ENCODE data around the gene DGKB. TPM values are rescaled to one million over a fixed set of nuclear protein-coding genes. Genes with fewer than 3 reads are reported as not detected.
A peak's percentile ranks its signal among the peaks of the same experiment; 100 is the strongest.

Gene DGKB
- total RNA-seq, 6 experiments from 2014 or later, result 0.11 to 0.16 (median 0.13) TPM; not detected in 2

- no peaks in the 10 kb centered on the region for H3K36me3 ChIP-seq
- no peak overlapping the region for H3K4me3 ChIP-seq
- no peaks in the 10 kb centered on the region for H3K4me1 ChIP-seq
- DNase-seq (no peak), ATAC-seq (no peak)
- H3K9me3 ChIP-seq, result no peaks in the 10 kb centered on the region
- H3K27ac ChIP-seq, result no peak overlapping the region
- intact Hi-C loops (cut with DNase I), result no loop called here
- TF ChIP-seq CTCF (IDR thresholded peaks at IDR 0.05) (no peak), POLR2A (IDR thresholded peaks at IDR 0.05) (no peak)
- H3K27me3 ChIP-seq, result no peaks in the 10 kb centered on the region
- WGBS (ENCODE audit: insufficient coverage, low coverage, low lambda C conversion rate, missing lambda C conversion rate), result 72% methylated on average over 3 of the region's 3 CpGs
These were observed 32.3 kb upstream of the DGKB start for GRCh38 chr7:14934839-14935238.

- Histone ChIP-seq H3K4me3 (no peak overlapping the region), H3K36me3 (no peaks in the 10 kb centered on the region), H3K9me3 (no peaks in the 10 kb centered on the region), H3K27ac (no peak overlapping the region), H3K27me3 (no peaks in the 10 kb centered on the region), H3K4me1 (no peaks in the 10 kb centered on the region)
- ATAC-seq (no peak), DNase-seq (no peak)
- intact Hi-C loops (cut with DNase I), result no loop called here
- TF ChIP-seq CTCF (IDR thresholded peaks at IDR 0.05) (no peak), POLR2A (IDR thresholded peaks at IDR 0.05) (no peak)
- WGBS (ENCODE audit: insufficient coverage, low coverage, low lambda C conversion rate, missing lambda C conversion rate), result 82% methylated on average over 4 of the region's 4 CpGs
These were observed 29.1 kb upstream of the DGKB start for GRCh38 chr7:14931511-14932215.

- Histone ChIP-seq H3K9me3 (no peaks in the 10 kb centered on the region), H3K27ac (no peak overlapping the region), H3K4me3 (no peak overlapping the region), H3K27me3 (no peaks in the 10 kb centered on the region), H3K4me1 (no peaks in the 10 kb centered on the region), H3K36me3 (no peaks in the 10 kb centered on the region)
- TF ChIP-seq POLR2A (IDR thresholded peaks at IDR 0.05), result no peak
- TF ChIP-seq CTCF (IDR thresholded peaks at IDR 0.05), result peak in 1 of 4 donors; percentile 22
- no peak for DNase-seq
- WGBS (ENCODE audit: insufficient coverage, low coverage, low lambda C conversion rate, missing lambda C conversion rate), result 40% methylated on average over 1 of the region's 1 CpG
- ATAC-seq, result peak; percentile 39 to 65 (median 45)
- intact Hi-C loops (cut with DNase I), result no loop called here
These were observed 21.8 kb upstream of the DGKB start for GRCh38 chr7:14924398-14924797.

- no peak overlapping the region for H3K27ac ChIP-seq
- no peaks in the 10 kb centered on the region for H3K4me1 ChIP-seq
- ATAC-seq (no peak), DNase-seq (no peak)
- intact Hi-C loops (cut with DNase I), result no loop called here
- no peaks in the 10 kb centered on the region for H3K36me3 ChIP-seq
- no peak overlapping the region for H3K4me3 ChIP-seq
- H3K27me3 ChIP-seq, result no peaks in the 10 kb centered on the region
- TF ChIP-seq POLR2A (IDR thresholded peaks at IDR 0.05) (no peak), CTCF (IDR thresholded peaks at IDR 0.05) (no peak)
- H3K9me3 ChIP-seq, result no peaks in the 10 kb centered on the region
These were observed 8.5 kb upstream of the DGKB start for GRCh38 chr7:14911077-14911476.

GRCh38 chr7:14908697-14909096 is 6.1 kb upstream of the DGKB start:
- intact Hi-C loops (cut with DNase I), result no loop called here
- ATAC-seq, result no peak
- no peak for DNase-seq
- TF ChIP-seq POLR2A (IDR thresholded peaks at IDR 0.05) (no peak), CTCF (IDR thresholded peaks at IDR 0.05) (no peak)
- H3K4me3 ChIP-seq, result no peak overlapping the region
- H3K27ac ChIP-seq, result no peak overlapping the region
- no peaks in the 10 kb centered on the region for H3K4me1 ChIP-seq
- no peaks in the 10 kb centered on the region for H3K9me3 ChIP-seq
- H3K36me3 ChIP-seq, result no peaks in the 10 kb centered on the region
- no peaks in the 10 kb centered on the region for H3K27me3 ChIP-seq
